Inflammatory macrophage treated with lipopolysaccharide for 1 hour (primary cell): ENCODE measurements around the gene FTO.

ENCODE experiments used
- DNase-seq, 2 donors: peaks; one replicate each; pipeline ENCODE4 v3.0.0-alpha.2; 2020 to 2022

Gene FTO

GRCh38 chr16:53785916-53786315 lies 82.0 kb downstream of the FTO start:
- no peak for DNase-seq

GRCh38 chr16:53787423-53787822 lies 83.5 kb downstream of the FTO start:
- no peak for DNase-seq

- no peak for DNase-seq
Measured at GRCh38 chr16:53789137-53789536, 85.2 kb downstream of the FTO start.

- no peak for DNase-seq
Measured at GRCh38 chr16:53792161-53792951, 88.4 kb downstream of the FTO start.

- DNase-seq: no peak
Measured at GRCh38 chr16:53803451-53803850, 99.5 kb downstream of the FTO start.

GRCh38 chr16:53803998-53804397 lies 100.0 kb downstream of the FTO start:
- no peak for DNase-seq

GRCh38 chr16:53804467-53804866 lies 100.5 kb downstream of the FTO start:
- DNase-seq: no peak

GRCh38 chr16:53805113-53805512 lies 101.2 kb downstream of the FTO start:
- no peak for DNase-seq

GRCh38 chr16:53805752-53806151 lies 101.8 kb downstream of the FTO start:
- DNase-seq: no peak

- DNase-seq: no peak
Measured at GRCh38 chr16:53809088-53809932, 105.4 kb downstream of the FTO start.

GRCh38 chr16:53812914-53813313 lies 109.0 kb downstream of the FTO start:
- DNase-seq: no peak

- no peak for DNase-seq
Measured at GRCh38 chr16:53814801-53815200, 110.8 kb downstream of the FTO start.

GRCh38 chr16:53816211-53816836 lies 112.4 kb downstream of the FTO start:
- DNase-seq: no peak

- no peak for DNase-seq
Measured at GRCh38 chr16:53817117-53817755, 113.3 kb downstream of the FTO start.

GRCh38 chr16:53817812-53818550 lies 114.0 kb downstream of the FTO start:
- no peak for DNase-seq

GRCh38 chr16:53821487-53821886 lies 117.5 kb downstream of the FTO start:
- DNase-seq: no peak

GRCh38 chr16:53821957-53822625 lies 118.1 kb downstream of the FTO start:
- no peak for DNase-seq

- peak in 1 of 2 donors; percentile 38 for DNase-seq
Measured at GRCh38 chr16:53822936-53823529, 119.1 kb downstream of the FTO start.

- DNase-seq: no peak
Measured at GRCh38 chr16:53826658-53827057, 122.7 kb downstream of the FTO start.

GRCh38 chr16:53827741-53828140 lies 123.8 kb downstream of the FTO start:
- DNase-seq: no peak

- DNase-seq: no peak
Measured at GRCh38 chr16:53829186-53829747, 125.3 kb downstream of the FTO start.
